CD4-positive, alpha-beta T cell treated with Interleukin-17A for 4 hours (primary cell): Measurements from ENCODE around the gene PPP2R5B.
A peak's percentile ranks its signal among the peaks of the same experiment; 100 is the strongest.

Source experiments
- DNase-seq: peaks from one replicate; pipeline ENCODE4 v3.0.0-alpha.2; 2020; ENCODE audit warnings: mixed read lengths

Gene PPP2R5B

DNA sequence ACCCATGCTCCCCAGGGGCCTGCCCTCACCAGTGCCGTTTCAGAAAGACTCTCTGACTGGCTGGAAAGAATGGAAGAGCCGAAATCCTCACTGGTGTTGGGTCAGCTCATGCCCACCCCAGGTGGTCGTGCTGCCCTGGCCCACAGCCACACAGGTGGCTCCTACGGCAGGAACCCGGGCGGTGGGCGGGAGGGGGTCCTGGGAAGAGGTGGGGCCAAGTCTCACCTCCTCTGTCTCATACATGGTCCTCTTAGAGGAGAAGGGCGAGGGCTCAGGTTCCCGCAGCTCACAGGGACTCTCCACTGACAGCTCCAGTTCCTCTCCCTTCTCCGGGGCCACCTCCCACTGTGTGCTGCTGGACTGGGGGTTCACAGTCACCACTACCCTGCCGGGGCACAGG is 15.7 kb upstream of the PPP2R5B start:
- no peak for DNase-seq

DNA sequence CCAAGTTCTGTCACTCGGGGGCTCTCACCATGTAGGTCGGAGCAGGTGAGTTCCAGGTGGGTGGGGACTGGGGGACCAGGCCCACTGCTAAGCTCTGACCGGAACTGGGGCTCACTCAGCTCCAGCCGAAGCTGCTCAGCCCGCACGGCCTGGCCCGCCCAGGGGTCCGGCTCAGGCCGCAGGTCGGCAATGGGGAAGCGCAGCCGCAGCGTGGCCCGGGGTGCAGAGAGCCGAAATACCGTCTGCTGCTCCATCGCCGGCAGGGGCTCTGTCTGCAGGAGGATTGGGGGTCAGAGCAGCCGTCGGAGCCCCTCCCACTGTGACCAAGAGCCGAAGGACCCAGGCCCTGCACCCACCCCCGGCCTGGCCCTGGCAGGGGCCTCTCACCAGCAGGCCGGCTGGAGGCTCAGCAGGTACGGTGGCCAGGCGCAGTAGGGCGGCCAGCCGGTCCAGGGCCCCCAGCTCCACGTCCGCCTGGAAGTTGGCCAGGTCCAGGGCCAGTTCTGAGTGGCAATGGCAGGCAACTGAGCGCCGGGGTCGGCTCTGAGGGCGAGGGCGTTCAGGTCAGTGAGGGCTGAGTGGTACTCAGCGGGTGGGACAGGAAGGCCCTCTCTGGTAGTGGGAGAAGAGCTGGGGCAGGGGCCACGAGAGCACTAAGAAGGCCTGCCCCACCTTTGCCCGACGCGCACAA is 14.7 kb upstream of the PPP2R5B start:
- DNase-seq: no peak

DNA sequence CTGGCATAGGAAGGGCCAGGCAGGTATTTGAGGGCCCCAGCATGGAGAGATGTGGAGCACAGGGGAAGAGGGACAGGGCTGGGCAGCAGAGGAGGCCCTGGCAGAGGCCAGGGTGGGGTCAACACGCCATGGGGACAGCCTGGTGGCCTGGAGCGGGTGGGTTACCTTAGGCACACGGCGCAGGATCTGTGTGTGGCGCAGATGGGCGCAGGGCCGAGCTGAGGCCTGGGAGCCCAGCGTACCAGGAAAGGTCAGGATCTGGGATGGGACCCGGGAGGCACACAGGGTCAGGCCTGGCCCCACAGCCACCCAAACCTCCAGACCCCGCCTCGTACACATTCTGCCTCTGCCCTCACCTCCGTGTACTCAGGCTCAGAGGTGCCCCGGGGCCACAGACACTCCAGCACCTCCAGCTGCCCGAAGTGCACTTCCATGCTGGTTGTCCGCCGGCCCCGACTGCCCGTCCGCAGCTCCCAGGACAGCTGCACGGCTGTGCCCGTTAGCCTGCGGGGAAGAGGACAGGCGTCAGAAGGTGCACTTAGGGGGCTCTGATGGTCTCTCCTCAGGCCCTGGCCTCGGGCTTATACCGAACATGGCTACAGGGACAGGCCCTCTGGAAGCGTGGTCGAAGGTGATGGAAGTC is 13.9 kb upstream of the PPP2R5B start:
- no peak for DNase-seq

DNA sequence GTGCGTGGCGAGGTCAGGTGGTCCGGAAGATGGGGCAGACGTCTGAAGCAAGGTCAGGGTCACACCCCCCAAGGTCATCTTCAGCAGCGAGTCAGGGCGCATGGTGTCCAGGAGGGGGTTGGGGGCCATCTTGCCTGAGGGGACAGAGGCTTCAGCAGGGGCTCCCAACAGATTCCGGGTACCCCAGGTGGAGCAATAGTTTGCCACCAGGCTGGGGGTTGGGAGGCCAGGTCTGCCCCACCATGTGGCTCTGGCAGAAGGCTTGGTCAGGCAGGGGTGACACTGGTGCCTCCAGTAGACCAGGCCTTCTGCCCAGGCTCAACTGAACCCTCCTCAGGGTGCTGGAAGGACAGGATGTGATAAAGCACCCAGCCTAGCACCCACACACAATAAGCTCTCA is 13.3 kb upstream of the PPP2R5B start:
- no peak for DNase-seq

DNA sequence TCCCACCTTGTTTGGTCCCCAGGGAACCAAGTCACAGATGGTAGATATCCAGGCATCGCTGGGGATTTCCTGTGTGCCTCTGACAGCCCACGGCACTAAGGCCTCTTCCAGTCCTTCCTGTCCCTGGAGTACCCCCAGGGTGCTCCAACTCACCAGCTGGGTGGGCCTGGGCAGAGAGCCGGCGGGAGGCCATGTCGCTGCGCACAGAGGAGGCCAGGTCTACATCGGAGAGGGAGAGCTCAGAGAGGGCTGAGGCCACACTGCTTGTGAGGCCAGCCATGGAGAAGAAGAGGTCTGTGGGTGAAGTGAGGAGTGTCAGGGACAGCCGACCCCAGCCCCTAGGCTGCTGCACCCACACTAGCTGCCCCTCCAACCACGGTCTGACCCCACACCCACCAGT is 12.8 kb upstream of the PPP2R5B start:
- no peak for DNase-seq

DNA sequence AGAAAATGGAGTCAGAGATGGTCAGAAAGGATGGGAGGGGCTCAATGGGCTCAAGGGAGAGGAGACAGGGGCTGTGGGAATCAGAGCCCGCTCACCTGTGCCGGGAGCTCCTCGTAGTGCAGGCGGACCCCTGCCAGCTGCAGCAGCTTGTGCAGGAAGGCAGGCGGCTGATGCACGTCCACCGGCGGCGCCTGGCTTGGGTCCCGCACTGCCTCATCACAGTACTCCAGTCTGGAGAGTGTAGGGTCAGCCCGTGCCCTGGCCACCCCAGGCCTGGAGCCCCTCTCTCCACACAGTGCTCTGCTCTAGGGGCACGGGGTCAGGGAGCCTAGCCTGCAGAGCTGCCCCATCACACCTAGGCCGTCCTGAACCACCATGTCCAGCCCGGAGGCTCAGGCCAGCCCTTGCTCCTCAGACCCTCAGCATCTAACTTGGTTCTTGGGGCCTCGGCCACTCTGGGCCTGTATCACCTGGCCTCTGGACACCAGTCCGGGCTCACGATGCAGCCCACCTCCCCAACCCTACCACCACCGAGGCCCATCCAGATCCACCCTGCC is 11.2 kb upstream of the PPP2R5B start:
- DNase-seq: no peak

DNA sequence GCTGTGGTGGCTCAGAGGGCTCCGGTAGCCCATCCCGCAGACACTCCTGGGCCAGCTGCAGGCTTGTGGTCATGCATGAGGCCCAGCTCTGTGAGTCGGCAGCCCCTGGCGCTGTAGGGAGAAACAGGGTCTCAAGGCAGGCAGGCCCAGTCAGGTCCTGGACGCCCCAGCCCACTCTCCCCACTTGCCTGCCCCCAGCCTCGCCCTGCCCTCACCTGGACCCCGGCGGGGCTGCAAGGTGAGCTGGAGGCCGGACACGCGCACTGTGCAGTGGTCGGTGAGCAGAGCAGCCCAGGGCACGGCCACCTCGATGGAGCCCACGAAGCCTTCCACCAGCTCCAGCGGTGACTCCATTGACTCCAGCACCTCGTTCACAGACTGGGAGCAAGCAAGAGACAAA is 10.4 kb upstream of the PPP2R5B start:
- no peak for DNase-seq

DNA sequence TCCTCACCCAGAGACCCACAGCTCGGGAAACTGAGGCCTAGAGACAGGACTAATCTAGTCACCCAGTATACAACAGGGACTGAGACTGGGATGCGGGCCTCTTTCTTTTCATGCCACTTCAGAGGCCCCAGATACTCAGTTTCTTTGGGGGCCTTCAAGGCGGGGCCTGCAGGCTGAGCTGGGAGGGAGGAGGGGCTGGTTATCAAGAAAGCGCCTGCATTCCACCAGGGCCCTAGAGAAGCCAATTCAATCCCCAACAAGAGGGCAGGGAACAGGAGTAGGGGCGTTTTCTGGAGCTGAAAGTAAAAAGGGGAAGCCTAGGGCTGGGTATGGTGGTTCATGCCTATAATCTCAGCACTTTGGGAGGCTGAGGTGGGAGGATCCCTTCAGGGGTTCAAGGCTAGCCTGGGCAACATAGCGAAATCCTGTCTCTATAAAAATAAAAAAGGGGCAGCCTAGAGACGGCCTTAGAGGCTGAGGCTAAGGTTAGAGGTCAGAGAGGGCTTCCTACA is 9.1 kb upstream of the PPP2R5B start:
- DNase-seq: no peak

DNA sequence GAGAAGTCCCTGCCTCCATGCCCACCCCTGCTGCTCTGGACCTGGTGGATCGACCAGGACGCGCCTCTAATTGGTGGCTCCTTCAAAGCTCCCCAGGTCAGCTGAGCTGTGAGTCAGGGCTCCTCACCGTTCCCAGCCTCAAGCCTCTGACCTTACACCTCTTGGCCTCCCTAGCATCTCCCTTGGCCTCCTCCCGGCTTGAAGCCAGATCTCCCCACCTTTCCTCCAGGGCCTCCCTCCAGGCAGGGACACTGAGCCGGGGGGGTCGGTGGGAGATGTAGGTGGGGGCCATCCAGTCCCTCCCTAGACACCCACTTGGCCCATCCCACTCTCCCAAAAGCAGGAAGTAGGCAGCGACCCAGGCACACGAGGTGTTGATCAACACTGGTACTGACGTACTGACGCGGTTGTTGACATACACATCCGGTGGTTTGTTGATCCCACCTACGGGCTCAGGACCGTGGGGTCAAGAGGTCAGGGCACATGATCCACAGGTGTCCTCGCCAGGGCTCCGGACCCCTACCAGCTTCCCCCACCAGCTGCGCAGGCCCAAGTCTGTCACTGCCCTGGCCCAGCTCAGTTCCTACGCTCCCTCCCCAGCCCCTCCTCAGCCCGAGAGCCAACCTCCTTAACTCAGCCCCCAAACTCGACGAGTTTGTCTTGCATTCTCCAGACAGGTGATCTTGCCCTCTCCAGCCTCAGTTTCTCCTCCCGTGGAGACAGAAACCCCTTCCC is 8.3 kb upstream of the PPP2R5B start:
- DNase-seq: peak; percentile 47

DNA sequence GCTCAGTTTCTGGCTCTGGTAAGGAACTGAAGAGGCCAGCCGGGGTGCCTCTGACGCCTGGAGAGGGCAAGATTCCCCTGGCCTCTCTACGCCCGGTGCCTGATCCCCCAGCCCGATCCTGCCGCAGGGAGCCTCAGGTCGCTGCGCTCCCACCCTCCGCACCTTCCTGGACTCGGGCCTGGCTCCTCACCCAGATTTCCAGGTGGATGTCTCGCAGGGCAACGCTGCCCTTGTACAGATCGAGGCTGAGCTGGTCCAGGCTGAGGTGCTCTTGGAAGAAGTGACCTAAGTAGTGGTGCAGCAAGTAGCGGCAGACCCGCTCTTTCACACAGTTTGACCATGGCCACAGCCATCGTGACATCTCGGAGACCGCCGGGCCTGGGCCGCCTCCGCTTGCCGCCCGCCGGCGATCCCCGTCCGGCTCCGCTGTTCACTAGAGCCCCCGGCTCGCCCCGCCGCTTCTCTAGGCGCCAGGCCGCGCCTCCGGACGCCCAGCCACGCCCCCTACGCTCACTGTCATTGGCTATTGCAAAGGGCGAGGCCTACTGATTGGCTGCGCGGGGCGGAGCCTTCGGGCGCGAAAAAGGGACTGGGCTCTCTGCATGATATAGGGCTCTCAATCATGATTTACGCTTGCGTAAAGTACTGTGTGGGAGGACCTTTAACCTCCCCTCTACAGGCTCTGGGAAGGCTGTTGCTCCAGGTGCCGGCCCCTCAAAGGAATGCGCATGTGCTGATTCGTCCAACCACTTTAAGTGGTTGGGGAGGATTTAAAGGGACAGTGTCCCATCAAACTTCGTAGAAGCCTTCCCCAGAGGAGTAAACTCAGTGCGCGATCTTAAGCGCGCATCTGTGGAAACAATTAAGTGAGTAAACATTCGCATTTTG is 7.5 kb upstream of the PPP2R5B start, which contains the start of gene ATG2A:
Gene ATG2A, minus strand, starts transcription at position 435 of the 888 bp plus-strand sequence. Its CDS starts 74 bp downstream, at position 361.
- DNase-seq: peak; percentile 100

DNA sequence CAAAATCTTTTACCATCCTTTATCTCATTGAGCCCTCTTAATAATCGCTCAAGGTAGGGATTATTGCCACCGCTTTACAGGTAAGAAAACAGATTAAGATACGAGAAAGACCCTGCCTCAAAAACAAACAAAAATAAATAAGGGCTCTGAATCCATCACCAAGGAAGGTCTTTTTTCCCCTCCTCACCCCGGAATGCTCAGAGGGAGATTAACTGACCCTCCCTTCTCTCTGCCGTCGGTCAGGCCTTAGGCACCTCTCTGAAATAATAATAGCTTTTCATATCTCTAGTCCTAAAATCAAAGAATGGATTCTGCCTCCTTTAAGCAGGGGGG is 6.9 kb upstream of the PPP2R5B start:
- DNase-seq: no peak

DNA sequence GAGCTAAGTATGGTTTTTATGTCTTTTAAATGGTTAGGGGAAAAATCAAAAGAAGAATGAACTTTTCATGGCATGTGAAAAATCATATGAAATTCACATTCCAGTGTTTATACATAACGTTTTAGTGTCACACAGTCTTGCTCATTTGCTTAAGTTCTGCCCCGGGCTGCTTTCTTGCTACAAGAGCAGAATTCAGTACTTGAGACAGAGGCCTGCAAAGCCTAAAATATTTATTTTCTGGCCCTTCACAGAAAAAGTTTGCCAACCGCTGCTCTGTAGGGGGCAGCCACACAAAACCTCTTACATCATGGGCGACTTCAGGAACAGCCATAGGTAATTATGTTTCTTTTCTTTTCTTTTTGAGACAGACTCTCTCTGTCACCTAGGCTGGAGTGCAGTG is 6.5 kb upstream of the PPP2R5B start:
- DNase-seq: no peak

DNA sequence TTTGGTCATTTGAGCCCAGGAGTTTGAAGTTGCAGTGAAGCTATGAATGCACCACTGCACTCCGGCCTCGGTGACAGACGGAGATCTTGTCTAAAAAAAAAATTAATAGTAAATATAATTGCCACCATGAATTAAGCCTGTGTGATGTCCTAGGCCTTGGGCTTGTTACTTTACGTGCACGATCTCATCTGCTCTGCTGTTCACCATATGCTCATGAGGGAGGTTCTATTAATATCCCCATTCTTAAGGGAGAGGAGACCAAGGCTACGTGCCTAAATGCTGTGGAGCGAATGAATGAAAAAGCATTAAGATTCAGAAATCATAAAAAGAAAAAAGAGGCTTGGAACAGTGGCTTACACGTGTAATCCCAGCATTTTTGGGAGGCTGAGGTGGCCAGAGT is 4.9 kb upstream of the PPP2R5B start:
- DNase-seq: no peak

DNA sequence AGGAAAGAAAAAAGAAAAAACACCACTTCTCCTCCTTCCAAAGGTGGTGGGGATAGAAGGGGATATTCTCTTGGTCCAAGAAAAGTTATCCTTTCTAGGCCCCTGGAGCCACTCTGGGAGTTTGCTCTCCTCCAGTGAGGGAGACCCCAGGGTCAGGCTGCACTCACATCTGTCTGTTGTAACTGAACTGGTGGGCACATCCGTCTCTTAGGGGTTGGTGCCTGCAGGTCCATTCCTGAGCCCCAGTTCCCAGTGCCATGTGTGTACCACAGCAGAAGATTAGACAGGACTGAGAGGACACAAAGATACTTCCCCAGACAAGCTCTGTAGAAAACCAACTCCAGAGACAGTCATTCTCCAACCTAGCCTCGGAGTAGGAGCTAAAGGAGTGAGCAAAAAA is 4.4 kb upstream of the PPP2R5B start:
- no peak for DNase-seq

DNA sequence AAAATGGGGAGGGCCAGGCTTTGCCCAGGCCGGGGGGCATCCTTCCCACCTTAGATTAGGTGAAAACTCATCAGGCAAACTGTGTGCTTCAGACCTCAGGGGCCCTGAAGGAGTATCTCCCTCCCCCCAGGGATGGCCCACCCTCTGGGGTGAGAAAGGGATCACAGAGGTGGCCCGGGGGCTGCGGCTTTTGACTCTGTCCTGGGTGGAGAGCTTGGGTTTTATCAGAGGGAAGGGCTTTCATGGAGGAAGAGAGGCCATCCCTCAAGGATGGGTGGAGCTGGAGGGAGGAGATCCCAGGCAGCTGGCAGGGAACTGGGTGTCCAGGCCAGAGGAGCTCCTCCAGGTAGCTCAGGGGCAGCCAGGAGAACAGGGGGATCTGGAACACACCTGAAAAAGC is 3.1 kb upstream of the PPP2R5B start:
- DNase-seq: no peak

DNA sequence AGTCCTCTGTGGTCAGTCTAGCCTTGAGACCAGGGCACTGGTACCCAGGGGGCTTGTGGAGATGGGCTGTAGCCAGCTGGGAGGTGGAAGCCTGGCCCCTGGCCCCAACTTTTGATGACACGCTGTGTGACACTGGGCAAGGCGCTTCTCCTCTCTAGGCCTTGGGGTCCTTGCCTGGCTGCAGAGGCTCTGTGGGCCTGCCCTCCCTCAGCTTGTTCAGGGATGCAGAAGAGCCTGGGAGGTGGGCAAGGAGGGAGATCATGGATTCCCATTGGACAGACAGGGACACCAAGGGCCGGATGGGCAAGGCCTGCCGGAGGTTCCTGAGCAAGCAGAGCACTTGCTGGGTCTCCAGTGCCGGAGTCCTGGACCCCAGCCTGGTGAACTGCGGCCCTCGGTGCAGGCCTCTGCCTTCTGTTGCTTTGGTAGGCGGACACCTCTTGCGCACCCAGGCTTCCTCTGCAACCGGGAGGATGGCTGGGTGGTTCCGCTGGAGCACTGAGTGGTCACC is 1.3 kb upstream of the PPP2R5B start:
- DNase-seq: no peak

DNA sequence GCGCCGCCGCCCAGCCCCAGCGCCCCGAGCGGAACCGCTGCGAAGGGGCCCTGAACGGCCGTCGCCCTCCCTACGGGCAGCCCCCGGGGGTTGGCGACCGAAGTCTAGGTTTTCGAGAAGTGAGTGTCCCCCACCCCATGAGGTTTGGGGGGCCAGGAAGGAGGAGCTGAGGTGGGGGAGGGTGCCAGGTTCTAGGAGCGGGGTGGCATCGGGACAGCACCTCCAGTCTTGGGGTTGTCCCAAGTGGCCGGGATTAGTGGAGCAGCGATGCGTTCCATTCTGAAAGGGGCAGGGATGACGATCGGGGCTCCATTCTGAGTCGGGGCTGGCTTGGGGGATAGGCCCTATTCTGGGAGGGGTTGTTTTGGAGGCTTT is 408 bp downstream of the PPP2R5B start:
- DNase-seq: no peak

DNA sequence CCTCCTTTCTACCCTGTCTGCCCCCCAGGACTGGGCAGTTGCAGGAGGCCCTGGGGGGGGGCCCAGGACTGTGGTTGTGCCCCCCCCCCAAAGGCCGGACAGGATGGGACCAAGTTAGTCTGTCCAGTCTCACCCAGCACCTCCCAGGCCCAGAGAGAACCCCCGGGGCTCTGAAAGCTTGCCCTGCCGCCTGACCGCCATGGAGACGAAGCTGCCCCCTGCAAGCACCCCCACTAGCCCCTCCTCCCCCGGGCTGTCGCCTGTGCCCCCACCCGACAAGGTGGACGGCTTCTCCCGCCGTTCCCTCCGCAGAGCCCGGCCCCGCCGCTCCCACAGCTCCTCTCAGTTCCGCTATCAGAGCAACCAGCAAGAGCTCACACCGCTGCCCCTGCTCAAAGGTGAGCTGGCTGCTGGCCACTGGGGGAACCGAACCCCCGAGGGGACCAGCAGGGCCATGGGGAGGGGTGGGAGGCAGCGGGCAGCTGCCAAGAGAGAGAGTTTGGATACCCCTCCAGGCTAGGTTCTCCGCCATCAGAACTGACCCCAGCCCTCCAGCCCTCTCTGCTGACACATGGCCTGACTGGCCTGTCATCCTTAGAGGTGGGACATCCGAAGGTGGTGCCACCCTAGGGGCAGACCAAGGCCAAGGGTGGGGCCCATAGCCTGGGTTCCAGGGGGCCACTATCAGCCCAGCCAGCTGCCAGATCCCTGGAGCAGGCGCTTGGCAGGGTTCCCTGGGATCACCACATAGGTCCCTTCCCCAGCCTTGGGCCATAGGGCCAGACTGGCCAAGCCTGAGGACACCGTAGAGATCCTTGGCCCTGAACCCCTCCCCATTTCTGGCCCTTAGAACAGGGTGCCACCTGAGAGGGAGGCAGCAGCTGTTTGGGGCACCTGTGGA is 1.3 kb downstream of the PPP2R5B start:
- no peak for DNase-seq

DNA sequence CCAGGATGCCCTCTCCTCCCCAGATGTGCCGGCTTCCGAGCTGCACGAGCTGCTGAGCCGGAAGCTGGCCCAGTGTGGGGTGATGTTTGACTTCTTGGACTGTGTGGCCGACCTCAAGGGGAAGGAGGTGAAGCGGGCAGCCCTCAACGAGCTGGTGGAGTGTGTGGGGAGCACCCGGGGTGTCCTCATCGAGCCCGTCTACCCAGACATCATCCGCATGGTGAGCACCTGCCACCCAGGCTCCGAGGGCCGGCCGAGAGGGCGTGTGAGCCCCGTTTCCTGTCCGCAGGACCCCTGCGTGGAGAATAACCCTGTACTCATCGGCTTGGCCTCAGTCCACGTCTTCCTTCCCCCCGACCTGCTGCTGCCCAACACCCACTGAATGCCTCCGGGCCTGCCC is 2.2 kb downstream of the PPP2R5B start:
- DNase-seq: no peak

DNA sequence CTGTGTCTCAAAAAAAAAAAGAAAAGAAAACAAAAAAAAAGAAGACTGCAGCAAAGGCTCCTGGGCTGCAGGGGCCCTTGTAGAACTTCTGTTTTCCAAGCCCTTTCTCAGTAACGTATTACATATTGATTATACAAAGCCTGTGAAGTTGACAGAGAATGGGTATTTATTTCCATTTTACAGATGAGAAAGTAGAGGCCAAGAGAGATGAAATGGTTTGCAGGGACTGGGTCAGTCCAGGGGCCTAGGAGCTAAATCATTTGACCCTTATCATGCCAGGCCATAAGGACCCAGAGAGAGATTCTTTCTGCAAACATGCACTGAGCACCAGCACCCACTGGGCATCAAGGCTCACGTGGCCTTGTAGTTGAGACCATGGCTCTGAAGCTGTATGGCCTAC is 4.5 kb downstream of the PPP2R5B start:
- no peak for DNase-seq

DNA sequence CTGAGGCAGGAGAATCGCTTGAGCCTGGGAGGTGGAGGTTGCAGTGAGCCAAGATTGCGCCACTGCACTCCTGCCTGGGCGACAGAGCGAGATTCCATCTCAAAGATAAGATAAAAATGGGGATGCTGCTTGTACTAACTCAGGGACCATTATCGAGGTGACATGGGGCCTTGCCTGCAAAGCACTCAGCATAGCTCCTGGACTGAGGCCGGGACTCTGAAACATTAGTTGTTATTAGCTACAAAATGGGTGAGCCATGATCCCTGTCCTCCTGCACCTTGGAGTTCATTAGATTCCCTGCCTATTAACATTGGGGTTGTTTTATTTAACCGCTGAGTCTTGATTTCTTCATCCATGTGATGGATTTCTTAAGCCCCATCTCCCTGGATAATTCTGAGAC is 5.1 kb downstream of the PPP2R5B start:
- no peak for DNase-seq
